Fibroblast of pulmonary artery (primary cell): ENCODE measurements around the gene PRDM16.

Experiments used
- DNase-seq: peaks from one replicate; pipeline ENCODE4 v3.0.0-alpha.2; 2010; ENCODE audit warnings: low read depth
- H3K4me3 ChIP-seq: replicated peaks from 2 replicates; pipeline ENCODE4 v1.5.1; 2011; ENCODE audit warnings: low read depth, mild to moderate bottlenecking, control low read depth, low read length, moderate library complexity
- TF ChIP-seq, protein P1 (sequence below): IDR thresholded peaks from 2 replicates; pipeline ENCODE4 v1.5.1; 2011; ENCODE audit warnings: mild to moderate bottlenecking, control low read depth, low read length, inconsistent platforms; ENCODE audit errors: missing control alignments

Gene PRDM16

DNA sequence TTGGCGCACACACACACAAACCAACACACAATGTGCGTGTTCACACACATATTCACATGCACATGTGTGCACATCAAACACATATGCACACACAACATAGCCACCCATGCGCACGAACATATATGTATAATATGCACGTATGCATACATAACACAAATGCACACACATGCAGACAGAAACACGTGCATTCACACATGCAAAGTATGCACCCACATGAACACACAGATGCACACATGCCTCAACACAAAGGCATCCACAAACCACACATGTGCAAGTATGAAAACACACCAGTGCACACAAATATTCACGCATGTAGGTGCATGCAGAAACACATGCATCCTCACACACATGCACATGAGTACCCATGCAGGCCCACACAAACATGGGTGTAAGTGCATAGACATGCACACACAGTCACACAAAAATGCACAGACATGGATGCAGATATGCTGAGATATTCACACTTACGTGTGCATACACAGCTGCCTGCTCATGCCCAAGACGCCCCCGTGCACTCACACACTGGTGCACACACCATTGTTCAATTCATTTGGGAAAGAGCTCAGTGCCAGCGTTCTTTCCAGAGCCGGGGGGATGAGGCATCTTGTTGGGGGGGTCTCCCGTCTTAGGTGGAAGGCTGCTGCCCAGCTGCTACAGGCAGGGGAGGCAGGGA is 332.7 kb downstream of the PRDM16 start:
- no peak for DNase-seq
- TF ChIP-seq, protein P1, sequence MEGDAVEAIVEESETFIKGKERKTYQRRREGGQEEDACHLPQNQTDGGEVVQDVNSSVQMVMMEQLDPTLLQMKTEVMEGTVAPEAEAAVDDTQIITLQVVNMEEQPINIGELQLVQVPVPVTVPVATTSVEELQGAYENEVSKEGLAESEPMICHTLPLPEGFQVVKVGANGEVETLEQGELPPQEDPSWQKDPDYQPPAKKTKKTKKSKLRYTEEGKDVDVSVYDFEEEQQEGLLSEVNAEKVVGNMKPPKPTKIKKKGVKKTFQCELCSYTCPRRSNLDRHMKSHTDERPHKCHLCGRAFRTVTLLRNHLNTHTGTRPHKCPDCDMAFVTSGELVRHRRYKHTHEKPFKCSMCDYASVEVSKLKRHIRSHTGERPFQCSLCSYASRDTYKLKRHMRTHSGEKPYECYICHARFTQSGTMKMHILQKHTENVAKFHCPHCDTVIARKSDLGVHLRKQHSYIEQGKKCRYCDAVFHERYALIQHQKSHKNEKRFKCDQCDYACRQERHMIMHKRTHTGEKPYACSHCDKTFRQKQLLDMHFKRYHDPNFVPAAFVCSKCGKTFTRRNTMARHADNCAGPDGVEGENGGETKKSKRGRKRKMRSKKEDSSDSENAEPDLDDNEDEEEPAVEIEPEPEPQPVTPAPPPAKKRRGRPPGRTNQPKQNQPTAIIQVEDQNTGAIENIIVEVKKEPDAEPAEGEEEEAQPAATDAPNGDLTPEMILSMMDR: no peak
- no peak overlapping the region for H3K4me3 ChIP-seq

DNA sequence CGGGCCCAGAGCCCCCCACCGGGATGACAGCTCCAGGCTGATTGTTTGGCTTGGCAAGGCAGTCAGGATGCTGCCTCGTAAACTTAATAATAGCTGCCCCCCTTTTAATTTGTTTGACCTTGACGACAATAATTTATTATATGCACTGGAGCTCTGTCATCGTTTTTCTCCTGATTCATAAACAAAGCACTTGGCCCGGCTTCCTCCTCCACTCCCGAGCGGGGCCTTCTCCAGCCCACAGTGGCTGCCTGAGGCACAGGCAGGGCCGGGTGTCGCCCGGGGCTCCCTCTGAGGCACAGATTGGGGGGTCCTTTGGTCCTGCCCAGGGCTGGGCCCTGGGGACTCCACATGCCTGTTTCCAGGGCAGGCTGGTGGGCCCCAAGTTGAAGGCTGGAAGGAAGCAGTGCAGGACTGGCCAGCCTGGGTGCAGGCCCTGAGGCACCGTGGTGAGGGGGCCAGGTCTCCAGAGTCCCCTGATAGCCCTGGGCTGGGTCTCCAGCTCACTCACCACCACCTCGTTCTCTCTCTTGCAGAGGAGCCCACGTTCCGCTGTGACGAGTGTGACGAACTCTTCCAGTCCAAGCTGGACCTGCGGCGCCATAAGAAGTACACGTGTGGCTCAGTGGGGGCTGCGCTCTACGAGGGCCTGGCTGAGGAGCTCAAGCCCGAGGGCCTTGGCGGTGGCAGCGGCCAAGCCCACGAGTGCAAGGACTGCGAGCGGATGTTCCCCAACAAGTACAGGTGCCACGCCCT is 333.4 kb downstream of the PRDM16 start:
- DNase-seq: no peak
- TF ChIP-seq, protein P1: no peak
- H3K4me3 ChIP-seq: no peak overlapping the region

DNA sequence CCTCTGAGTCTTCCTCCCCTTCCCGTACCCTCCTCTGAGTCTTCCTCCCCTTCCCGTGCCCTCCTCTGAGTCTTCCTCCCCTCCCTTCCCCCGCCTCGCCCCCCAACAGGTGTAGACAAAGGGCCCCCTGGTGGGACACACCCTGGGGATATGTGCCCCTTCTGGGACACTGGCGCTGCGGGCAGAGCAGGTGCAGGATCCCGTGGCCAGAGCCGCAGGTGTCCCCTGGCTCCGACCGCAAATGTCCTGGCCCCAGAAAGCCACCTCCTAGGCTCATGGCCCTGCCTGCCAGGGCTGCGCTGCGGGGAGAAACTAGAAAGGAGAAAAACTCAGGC is 334.0 kb downstream of the PRDM16 start:
- DNase-seq: no peak
- H3K4me3 ChIP-seq: no peak overlapping the region
- TF ChIP-seq, protein P1: no peak

DNA sequence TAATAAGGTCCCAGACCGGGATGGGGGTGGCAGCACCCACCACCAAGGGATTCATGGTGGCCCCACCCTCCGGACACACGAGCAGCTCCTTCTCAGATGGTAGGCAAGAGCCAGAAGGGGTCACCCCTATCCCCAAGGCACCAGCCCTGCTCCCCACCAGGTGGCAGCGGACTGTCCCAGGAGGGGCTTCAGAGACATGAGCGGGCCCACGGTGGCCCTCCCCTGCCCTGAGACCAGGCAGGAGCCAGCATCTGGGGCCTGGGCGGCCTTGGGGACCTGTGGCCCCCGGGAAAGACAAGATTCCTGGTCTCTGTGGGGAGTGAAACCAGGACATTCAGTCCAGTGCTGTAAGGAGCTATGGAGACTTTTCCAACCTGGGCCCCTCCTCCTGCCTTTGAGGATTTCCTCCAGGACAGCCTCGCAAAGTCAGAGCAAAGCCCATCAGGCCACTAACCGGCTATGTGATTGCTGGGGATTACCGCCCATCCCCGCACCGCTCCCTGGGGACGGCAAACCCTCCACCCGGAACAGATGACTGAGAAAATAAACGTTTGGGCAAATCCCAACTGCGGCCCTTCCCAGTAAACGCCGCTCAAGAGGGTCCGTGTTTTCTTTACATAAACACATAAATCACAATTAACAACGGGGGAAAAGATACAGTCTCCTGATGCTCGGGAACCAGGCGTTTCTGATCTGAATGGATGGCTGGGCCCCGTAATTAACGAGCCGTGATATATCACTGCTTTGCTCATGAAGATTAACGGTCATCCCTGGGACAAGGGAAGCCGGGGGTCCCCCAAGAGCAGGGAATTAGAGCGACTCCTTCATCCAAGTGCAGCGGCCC is 334.6 kb downstream of the PRDM16 start:
- DNase-seq: no peak
- H3K4me3 ChIP-seq: no peak overlapping the region
- TF ChIP-seq, protein P1: no peak

DNA sequence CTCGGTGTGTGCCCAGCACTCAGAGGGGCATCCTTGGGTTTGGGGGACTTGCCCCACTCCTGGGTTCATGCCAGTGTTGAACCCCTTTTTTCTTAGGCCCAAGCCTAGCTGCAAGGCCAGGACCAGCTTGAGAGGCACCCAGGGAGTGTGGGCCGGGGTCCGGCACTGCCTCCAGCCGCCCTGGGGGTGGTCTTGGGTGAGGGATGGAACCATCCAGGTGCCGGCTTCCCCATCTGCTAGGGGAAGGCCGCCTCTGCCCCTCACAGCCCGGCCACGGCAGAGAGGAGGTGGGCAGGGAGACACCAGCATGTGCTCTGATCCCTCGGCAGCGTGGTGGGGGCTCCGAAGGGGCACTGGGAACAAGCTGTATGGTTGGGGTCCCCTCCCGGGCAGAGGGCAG is 335.3 kb downstream of the PRDM16 start:
- TF ChIP-seq, protein P1: no peak
- H3K4me3 ChIP-seq: no peak overlapping the region
- no peak for DNase-seq

DNA sequence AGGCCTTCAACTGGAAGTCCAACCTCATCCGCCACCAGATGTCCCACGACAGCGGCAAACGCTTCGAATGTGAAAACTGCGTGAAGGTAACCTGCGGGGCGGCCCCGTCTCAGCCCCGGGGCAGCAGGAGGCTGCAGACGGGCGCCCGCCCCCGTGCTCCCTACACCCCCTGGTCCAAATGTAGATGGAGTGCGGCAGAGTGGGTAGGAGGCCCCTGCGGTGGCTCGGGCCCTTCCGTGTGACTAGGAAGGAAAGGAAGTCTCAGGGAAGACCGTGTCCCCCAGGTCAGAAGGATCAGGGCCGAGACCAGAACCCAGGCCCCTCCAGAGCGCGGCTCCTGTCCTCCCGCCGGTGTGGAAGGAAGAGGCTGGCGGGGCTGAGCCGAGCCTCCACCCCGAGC is 335.8 kb downstream of the PRDM16 start:
- TF ChIP-seq, protein P1: no peak
- no peak overlapping the region for H3K4me3 ChIP-seq
- DNase-seq: no peak
